HUES6 (cell line): ENCODE data around the gene MRPL47.
A peak's percentile ranks its signal among the peaks of the same experiment; 100 is the strongest.
"Not testable (repeated sequence)": the region's sequence is repeated elsewhere in the genome, so short reads cannot be mapped to it uniquely, and the experiment has no call there.

Experiments
- H3K27ac ChIP-seq: 2 replicates; pipeline ENCODE4 v1.7.0; 2013; ENCODE audit warnings: low read depth, mild to moderate bottlenecking, low read length, inconsistent platforms
- H3K27me3 ChIP-seq: 2 replicates; pipeline ENCODE4 v1.6.1; 2013; ENCODE audit warnings: low read length; ENCODE audit not compliant: control insufficient read depth, insufficient read depth
- H3K36me3 ChIP-seq: 2 replicates; pipeline ENCODE4 v1.6.1; 2013; ENCODE audit warnings: low read length; ENCODE audit not compliant: control insufficient read depth, insufficient read depth
- H3K4me1 ChIP-seq: 2 replicates; pipeline ENCODE4 v1.6.1; 2013; ENCODE audit warnings: low read length; ENCODE audit not compliant: control insufficient read depth, insufficient read depth
- H3K4me3 ChIP-seq: 2 replicates; pipeline ENCODE4 v1.5.1; 2013; ENCODE audit warnings: low read depth, low read length
- H3K9ac ChIP-seq: one replicate; pipeline ENCODE4 v1.6.1; 2013; ENCODE audit warnings: mild to moderate bottlenecking, low read length
- H3K9me3 ChIP-seq: 2 replicates; pipeline ENCODE4 v1.6.1; 2013; ENCODE audit warnings: low read depth, low read length; ENCODE audit not compliant: control insufficient read depth, insufficient read depth

The MRPL47 gene

GRCh38 chr3:179604321-179605078 lies at the start of gene MRPL47, which contains the start of gene NDUFB5:
Gene MRPL47, minus strand, starts transcription at chr3:179604638. Its CDS starts 14 bp downstream, at chr3:179604624.
Gene NDUFB5, plus strand, starts transcription at chr3:179604794. Its CDS starts 22 bp downstream, at chr3:179604816.
- peak within 1 kb of the TSS; percentile 78 for H3K27ac ChIP-seq

DNA sequence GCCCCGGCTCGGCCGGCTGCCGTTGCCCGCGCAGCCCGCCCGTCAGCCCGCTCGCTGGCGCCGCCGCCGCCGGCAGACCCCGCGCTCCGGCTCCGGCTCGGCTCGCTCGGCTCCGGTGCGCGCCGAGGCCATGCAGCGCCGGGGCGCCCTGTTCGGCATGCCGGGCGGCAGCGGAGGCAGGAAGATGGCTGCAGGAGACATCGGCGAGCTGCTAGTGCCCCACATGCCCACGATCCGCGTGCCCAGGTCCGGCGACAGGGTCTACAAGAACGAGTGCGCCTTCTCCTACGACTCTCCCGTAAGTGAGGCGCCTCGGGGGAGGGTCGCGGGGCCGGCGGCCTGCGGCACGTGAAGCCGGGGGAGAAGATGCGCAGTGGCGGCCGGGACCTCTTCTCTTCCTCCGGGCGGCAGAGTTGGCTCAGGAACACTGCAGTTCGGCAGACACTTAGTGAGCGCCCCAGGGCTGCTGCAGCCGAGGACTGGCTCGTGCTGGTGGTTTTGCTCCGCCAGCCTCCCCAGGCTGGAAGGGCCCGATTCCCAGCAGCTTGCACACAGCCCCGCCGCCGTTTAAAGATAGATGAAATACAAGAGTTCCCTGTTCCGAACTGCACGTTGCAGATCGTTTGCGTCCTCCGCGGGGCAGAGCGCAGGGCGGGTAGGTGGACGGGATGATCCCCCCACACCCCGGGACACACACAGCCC lies 48.8 kb upstream of the MRPL47 start:
- no peaks in the 10 kb centered on the region for H3K36me3 ChIP-seq
- H3K4me1 ChIP-seq, result peaks cover 17% of the 10 kb centered on the region
- H3K27ac ChIP-seq, result peak overlapping the region; percentile 93; the same call in 1 of the 2 replicates
- no peaks in the 10 kb centered on the region for H3K9me3 ChIP-seq
- no peaks in the 10 kb centered on the region for H3K27me3 ChIP-seq
- peak overlapping the region; percentile 100 for H3K4me3 ChIP-seq
- peak overlapping the region; percentile 99 for H3K9ac ChIP-seq

More at GRCh38 chr3:179604321-179605078, at the start of gene MRPL47, which contains the start of gene NDUFB5:
- peaks cover 32% of the 10 kb centered on the region for H3K36me3 ChIP-seq
- H3K9ac ChIP-seq, result peak within 1 kb of the TSS; percentile 84
- H3K4me1 ChIP-seq, result peaks cover 5% of the 10 kb centered on the region; the same call in 1 of the 2 replicates
- H3K9me3 ChIP-seq, result no peaks in the 10 kb centered on the region
- H3K4me3 ChIP-seq, result peak within 1 kb of the TSS; percentile 77
- no peaks in the 10 kb centered on the region for H3K27me3 ChIP-seq

DNA sequence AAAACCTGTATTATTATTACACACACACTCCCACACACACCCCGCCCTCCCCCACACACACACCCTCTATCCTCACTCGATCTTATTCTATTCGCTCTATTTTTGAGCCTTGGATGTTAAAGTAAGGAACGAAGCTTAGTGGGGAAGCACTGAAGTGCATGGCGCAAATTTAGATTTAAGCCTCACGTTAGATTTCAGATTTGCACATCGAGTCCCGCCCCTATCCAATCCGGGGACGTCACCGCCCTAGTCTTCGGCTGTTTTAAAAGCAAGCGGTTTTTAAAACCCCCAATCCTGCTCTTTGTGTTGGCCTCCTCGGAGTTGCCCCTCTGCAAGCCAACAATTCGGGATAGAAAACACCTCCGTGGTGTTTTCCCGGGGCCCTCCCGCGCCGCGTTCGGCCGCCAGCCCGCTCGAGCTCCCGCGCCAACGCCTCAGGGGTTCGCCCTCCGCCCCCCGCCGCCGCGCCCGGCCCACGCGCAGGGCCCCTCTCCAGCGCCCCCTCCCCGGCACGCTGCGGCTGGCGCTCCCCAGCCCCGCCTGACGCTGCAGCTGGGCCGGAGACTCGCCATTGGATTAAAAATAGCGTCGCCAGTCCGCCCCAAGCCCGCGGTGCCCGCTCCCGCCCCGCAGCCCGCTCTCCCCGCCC lies 48.1 kb upstream of the MRPL47 start, which contains the start of gene USP13:
Gene USP13 (plus strand): TSS at position 594 of the 649 bp plus-strand sequence. CDS start 186 bp downstream, outside the sequence.
- H3K9me3 ChIP-seq, result no peaks in the 10 kb centered on the region
- H3K4me1 ChIP-seq, result peaks cover 15% of the 10 kb centered on the region
- no peaks in the 10 kb centered on the region for H3K36me3 ChIP-seq
- H3K27me3 ChIP-seq, result no peaks in the 10 kb centered on the region
- H3K27ac ChIP-seq, result peak within 1 kb of the TSS; percentile 93; the same call in 1 of the 2 replicates
- peak within 1 kb of the TSS; percentile 99 for H3K9ac ChIP-seq
- H3K4me3 ChIP-seq, result peak within 1 kb of the TSS; percentile 100

GRCh38 chr3:179651687-179652446 lies 47.4 kb upstream of the MRPL47 start:
- H3K36me3 ChIP-seq, result no peaks in the 10 kb centered on the region
- peak overlapping the region; percentile 100 for H3K4me3 ChIP-seq
- H3K27ac ChIP-seq, result no peak overlapping the region; the same call in 1 of the 2 replicates
- no peaks in the 10 kb centered on the region for H3K9me3 ChIP-seq
- no peaks in the 10 kb centered on the region for H3K27me3 ChIP-seq
- H3K4me1 ChIP-seq, result peaks cover 15% of the 10 kb centered on the region
- peak overlapping the region; percentile 66 for H3K9ac ChIP-seq

DNA sequence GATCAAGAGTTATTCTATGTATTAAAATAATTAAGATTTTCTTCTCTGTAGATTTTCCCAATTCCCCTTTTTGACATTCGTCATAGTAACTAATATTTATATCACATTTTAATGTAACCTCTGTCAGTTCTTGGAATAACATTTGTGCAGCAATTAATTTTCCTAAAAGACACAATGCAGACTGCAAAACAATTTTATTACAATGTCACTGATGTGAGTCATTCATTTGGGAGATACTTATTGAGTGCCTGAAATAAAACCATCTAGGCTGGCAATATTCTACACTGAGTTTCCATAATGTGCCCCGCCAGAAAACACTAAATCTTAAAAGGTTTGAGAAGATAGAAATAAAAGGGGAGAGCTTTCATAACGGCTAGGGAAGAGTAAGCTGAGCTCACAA lies 41.7 kb upstream of the MRPL47 start:
- Histone ChIP-seq H3K9ac (no peak overlapping the region), H3K27me3 (no peaks in the 10 kb centered on the region), H3K4me1 (peaks cover 6% of the 10 kb centered on the region; the same call in 1 of the 2 replicates), H3K4me3 (no peak overlapping the region), H3K27ac (no peak overlapping the region), H3K9me3 (no peaks in the 10 kb centered on the region), H3K36me3 (no peaks in the 10 kb centered on the region)

- H3K9ac ChIP-seq, H3K9me3 ChIP-seq, H3K4me3 ChIP-seq, H3K4me1 ChIP-seq, H3K27ac ChIP-seq, H3K27me3 ChIP-seq, H3K36me3 ChIP-seq: not testable (repeated sequence)
Observed at GRCh38 chr3:179643837-179644236, 39.4 kb upstream of the MRPL47 start.

- no peak overlapping the region for H3K27ac ChIP-seq
- no peak overlapping the region for H3K9ac ChIP-seq
- H3K4me1 ChIP-seq, result peaks cover 6% of the 10 kb centered on the region; the same call in 1 of the 2 replicates
- no peaks in the 10 kb centered on the region for H3K36me3 ChIP-seq
- H3K27me3 ChIP-seq, result no peaks in the 10 kb centered on the region
- H3K4me3 ChIP-seq, result no peak overlapping the region
- H3K9me3 ChIP-seq, result no peaks in the 10 kb centered on the region
Observed at GRCh38 chr3:179642871-179643270, 38.4 kb upstream of the MRPL47 start.

- Histone ChIP-seq H3K4me1 (peaks cover 6% of the 10 kb centered on the region; the same call in 1 of the 2 replicates), H3K9me3 (no peaks in the 10 kb centered on the region), H3K36me3 (no peaks in the 10 kb centered on the region), H3K4me3 (no peak overlapping the region), H3K27me3 (no peaks in the 10 kb centered on the region), H3K9ac (no peak overlapping the region), H3K27ac (no peak overlapping the region)
Observed at GRCh38 chr3:179640469-179640868, 36.0 kb upstream of the MRPL47 start.

DNA sequence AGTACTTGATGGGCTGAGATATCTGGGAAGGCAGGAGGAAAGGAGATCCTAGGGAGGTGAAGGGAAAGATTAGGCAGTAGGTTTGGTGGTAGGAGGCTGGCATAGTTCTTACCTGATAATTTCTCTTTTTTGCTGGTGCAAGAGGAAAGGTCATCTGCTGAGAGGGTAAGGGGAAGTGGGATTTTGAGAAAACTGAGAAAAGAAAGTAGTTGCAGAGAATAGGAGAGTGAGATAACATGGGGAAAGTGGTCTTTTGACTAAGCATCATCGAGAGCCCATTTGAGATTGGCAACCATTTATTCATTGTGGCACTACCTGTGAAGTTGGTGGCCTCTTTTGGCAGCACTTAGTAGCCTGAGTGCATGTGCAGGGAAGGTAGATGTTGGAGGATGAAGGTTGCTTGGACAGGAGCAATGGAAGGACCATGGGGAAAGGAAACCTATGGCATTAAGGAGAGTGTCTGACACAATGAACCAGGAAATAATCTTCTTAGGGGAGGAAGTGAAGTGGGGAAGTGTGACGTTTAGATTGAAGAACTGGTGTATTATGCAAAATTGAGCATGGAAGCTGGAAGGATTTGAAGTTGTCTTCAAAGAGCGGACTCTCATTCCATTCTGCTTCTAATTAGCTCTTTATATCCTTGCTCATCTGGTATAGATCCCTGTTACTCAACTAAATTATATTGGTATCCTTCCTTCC lies 26.5 kb upstream of the MRPL47 start:
- H3K9ac ChIP-seq, result no peak overlapping the region
- no peak overlapping the region for H3K4me3 ChIP-seq
- H3K36me3 ChIP-seq, result peaks cover under 1% of the 10 kb centered on the region; the same call in 1 of the 2 replicates
- H3K27me3 ChIP-seq, result no peaks in the 10 kb centered on the region
- no peaks in the 10 kb centered on the region for H3K4me1 ChIP-seq
- no peak overlapping the region for H3K27ac ChIP-seq
- H3K9me3 ChIP-seq, result no peaks in the 10 kb centered on the region

DNA sequence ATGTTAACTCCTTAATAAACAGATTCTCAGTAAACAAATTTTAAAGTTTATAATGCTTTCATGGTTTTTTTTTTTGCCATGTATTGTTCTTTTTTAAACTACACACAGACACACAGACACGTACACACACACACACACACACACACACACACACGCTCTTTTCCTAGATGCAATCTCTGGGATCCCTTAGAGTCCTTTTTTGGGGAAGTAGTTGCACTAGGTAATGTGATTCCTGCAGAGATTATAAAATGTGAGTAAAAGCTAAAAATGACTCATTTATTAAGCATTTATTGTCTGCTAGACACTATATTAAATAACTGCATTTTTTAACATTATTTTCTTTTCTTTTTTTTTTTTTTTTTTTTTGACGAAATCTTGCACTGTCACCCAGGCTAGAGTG lies 20.0 kb upstream of the MRPL47 start:
- Histone ChIP-seq H3K4me3 (no peak overlapping the region), H3K27ac (no peak overlapping the region), H3K36me3 (peaks cover 44% of the 10 kb centered on the region), H3K27me3 (no peaks in the 10 kb centered on the region), H3K9ac (no peak overlapping the region), H3K9me3 (no peaks in the 10 kb centered on the region), H3K4me1 (no peaks in the 10 kb centered on the region)
